HuH-7.5 (cell line): ENCODE data around the gene LSAMP.

Experiments
- DNase-seq: peaks from one replicate; pipeline ENCODE4 v3.0.0; 2011; ENCODE audit warnings: low spot score

Gene LSAMP

DNA sequence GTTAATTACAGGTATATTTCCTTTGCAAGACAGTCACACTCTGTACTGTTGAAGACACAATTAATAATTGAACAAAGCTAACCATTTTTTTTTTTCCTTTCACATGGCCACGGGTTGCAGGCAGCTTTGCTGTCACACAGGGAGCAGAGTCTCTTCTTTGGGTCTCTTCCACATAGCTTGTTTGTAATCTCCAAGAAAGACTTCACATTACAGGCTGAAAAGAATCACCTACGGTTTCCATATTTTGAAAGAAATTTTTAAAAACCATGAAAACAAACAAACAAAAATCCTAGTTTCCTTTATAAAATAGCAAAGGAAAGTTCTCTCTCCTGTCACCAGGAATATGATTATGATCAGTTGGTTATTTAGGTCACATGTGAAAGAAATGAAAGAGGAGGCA is 429.4 kb downstream of the LSAMP start:
- no peak for DNase-seq

DNA sequence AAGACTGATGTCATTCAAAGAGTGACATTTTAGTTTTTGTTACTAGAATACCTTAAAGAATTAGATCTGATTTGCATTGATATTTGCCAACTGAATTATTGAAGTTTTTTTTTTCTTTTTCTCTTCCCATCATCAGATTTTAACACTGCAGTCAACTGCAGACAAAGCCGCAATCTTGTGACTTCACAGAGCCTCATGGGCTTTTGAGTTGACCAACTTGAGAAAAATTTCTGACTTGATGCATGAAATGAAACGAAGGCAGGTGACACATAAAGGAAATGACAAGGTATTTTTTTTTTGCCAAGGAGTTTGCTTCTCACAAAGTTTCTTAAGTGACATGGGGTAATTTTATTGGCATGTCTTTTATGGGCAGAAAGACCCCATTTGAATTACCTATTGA is 438.3 kb downstream of the LSAMP start:
- DNase-seq = no peak

- DNase-seq = no peak
Measured at GRCh38 chr3:116005404-116005803, 439.9 kb downstream of the LSAMP start.

DNA sequence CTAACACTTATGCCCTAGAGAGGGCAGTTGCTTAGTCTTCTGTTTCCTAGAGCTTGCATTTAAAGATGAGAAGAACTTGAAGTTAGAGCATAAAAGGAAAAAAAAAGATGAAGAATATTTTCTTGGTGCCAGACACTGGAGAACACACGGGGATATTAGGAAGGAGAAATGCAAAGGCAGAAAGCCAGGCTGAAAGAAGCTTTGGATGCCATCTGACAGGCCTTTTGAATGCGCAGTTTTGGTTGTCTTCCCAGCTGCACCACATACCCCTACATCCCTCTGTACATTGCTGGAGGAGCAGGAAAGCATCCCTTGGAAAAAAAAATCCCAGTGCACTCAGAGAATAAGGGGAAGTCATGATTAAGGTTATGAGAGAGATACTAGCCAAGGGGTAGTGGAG is 443.1 kb downstream of the LSAMP start:
- DNase-seq = no peak

DNA sequence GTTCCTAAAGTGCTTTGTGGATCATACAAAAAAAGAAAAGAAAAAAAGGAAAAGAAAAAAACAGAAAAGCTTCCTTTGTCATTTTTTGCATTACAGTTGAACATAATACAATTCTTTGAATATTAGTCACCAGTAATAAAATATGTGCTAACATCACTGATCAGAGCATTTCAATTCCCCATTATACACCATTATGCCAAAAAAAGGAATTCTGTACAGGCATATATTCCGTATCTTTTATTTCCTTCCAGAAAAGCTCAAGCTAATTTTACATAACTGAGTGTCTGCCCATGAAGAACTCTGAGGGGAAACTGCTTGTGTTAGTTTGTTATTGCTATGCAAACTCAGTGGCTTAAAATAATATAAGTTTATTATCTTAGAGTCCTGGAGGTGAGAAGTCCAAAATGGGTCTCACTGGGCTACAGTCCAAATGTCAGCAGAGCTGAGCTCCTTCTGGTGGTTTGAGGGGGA is 444.1 kb downstream of the LSAMP start:
- DNase-seq = no peak

DNA sequence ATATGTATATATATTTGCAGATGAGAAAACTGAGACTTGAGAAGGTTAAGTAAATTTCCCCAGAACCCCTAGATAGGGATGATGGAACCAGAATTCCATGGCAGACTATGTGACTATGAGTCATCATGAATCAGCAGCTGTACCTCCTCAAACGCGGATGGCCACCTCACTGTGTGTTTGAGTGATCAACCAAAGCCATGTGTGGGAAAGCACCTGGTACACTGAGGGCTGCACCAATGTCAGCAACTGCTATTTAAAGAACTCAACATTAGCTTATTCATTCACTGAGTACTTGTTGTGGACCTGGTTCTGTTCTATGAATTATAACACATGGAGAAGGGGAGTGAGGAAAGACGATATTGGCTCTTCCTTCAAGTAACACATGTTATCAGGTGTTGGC is 445.0 kb downstream of the LSAMP start:
- DNase-seq = no peak

DNA sequence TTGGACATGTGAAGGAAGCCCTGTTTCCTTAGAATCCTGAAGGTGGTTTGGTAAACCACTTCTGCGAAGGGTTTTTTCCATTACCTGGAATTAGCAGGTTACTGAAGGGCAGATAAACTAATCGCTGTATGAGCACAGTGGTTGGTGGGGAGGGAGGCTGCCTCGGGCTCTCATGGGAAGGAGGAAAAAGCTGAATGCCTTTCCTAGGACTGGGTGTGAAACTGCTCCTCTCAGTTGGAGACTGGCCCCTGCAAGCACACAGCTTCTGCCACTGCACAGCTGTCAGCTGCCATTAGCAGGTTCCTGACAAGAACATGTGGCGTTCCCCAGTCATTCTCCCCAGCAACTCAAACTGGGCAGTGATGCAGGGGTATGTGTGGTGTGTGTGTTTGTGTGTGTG is 445.7 kb downstream of the LSAMP start:
- DNase-seq = no peak

GRCh38 chr3:115999001-115999585 is 446.2 kb downstream of the LSAMP start:
- no peak for DNase-seq

GRCh38 chr3:115996420-115997108 is 448.7 kb downstream of the LSAMP start:
- no peak for DNase-seq

DNA sequence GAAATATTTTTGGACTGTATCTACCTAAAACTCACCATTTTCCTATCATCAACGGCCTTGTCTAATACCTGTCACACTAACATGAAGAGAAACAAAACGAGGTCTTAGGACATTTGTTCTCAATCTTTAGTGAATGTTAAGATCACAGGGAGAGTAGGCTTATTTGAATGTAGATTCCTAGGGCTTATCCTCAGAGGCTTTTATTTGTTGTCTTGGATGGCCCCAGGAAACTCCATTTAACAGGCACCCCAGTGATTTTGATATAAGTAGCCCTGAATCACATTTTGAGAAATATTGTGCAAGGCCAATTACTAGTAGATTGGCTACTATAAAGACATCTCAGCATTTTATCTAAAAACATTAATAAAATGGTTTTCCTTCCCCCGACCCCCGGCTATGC is 454.6 kb downstream of the LSAMP start:
- DNase-seq = no peak

- no peak for DNase-seq
Measured at GRCh38 chr3:115989684-115990421, 455.4 kb downstream of the LSAMP start.

DNA sequence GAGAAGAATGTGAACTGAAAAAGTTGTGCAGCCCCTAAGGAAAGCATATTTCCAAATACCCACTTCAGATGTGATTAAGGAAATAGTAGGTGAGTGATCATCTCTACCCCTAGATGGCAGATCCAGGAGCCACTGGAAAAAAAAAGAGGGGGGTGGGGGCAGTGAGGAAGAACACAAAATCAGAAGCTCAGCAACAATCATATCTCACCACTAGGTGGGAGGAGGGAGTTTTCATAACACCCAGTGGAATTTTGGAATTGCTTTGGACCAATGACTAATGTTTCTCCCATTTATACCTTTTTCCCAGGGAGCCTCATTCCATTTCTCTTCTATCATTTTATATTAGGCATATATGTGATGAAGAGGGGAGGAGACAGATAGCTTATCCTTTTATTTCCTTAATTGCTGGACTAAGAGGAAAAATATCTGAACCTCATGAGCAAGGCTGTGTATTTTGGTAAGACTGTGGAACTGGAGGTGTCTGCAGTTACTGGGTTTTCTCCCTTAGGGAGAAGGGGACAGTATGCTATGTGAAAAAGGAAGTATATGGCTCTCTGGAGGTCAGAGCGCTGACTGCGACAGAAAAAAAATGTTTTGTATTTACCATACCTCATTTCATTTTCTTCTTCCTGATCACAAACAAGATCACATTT is 458.6 kb downstream of the LSAMP start:
- DNase-seq = peak; percentile 7

GRCh38 chr3:115982629-115983028 is 462.7 kb downstream of the LSAMP start:
- DNase-seq = no peak

- no peak for DNase-seq
Measured at GRCh38 chr3:115982108-115982507, 463.2 kb downstream of the LSAMP start.

DNA sequence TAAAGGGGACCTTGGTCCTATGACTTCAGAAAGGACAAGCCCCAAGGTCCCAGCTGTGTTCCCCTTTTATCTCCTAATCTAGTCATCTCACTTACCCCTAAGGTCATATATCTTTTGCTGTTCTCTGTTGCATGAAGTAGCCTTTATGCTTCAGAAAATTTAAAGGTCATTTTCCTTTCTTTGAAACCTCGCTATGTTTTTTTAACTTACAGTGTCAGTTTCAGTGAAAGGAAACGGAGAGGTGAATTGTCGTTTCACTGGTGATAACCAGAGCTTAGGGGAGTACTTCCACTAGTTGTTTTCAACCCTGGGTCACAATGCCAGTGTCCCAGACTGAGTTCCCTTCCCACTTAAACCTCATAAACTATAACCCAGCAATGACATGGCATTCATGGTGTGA is 464.6 kb downstream of the LSAMP start:
- no peak for DNase-seq

- DNase-seq = no peak
Measured at GRCh38 chr3:115977866-115978265, 467.4 kb downstream of the LSAMP start.

- DNase-seq = no peak
Measured at GRCh38 chr3:115975796-115976195, 469.5 kb downstream of the LSAMP start.

- peak; percentile 9 for DNase-seq
Measured at GRCh38 chr3:115975353-115975752, 469.9 kb downstream of the LSAMP start.

DNA sequence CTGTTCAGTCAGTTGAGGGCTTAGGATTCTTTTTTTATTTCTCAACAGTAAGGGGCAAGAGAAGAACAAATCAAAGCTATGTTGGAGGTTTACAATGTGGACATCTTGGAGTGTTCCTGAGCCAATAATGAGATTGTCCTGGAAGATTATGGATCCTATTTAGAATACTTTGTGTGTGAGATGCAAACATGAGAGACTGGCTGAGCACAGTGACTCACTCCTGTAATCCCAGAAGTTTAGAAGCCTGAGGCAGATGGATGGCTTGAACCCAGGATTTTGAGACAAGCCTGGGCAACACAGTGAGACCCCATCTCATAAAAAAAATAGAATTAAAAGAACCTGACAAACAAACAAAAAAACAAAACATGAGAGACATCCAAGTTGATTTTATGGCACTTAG is 470.3 kb downstream of the LSAMP start:
- no peak for DNase-seq

- no peak for DNase-seq
Measured at GRCh38 chr3:115968871-115969270, 476.4 kb downstream of the LSAMP start.

DNA sequence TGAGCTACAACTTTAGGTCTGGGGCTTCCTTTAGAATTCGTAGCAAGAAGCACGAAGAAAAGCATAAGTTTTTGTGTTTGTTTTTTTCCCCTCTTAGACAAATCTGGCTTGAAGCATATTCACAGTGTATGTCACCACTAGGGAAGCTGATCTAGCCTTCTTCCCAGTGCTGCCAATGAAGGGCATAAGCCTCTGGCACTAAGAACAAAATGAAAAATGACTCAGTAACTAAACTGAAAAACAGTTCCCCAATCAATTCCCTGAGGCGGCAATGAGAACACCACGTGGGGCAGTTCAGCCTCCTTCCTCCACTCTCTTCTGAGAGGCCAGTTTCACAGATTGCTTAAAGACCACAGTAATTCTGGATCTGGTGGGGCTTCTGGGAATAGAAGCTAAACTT is 483.9 kb downstream of the LSAMP start:
- DNase-seq = no peak

GRCh38 chr3:115960799-115961198 is 484.5 kb downstream of the LSAMP start:
- no peak for DNase-seq

- no peak for DNase-seq
Measured at GRCh38 chr3:115958526-115958925, 486.8 kb downstream of the LSAMP start.
